HL-60 (cell line): ENCODE data around the gene CENPC.

Source experiments
- GABPA ChIP-seq: IDR thresholded peaks from 2 replicates; pipeline ENCODE4 v1.6.1; 2012; ENCODE audit warnings: low read depth
- POLR2AphosphoS5 ChIP-seq: IDR thresholded peaks from 2 replicates; pipeline ENCODE4 v1.6.1; 2012; ENCODE audit warnings: low read depth
- TF ChIP-seq, protein P1 (sequence below): IDR thresholded peaks from one replicate; pipeline ENCODE4 v1.5.1; 2011; ENCODE audit warnings: low read length, control low read depth, inconsistent platforms; ENCODE audit not compliant: insufficient read depth
- TF ChIP-seq, protein P2 (sequence below): IDR thresholded peaks from 2 replicates; pipeline ENCODE4 v1.6.1; 2012; ENCODE audit warnings: low read depth; ENCODE audit not compliant: insufficient replicate concordance

DNA sequence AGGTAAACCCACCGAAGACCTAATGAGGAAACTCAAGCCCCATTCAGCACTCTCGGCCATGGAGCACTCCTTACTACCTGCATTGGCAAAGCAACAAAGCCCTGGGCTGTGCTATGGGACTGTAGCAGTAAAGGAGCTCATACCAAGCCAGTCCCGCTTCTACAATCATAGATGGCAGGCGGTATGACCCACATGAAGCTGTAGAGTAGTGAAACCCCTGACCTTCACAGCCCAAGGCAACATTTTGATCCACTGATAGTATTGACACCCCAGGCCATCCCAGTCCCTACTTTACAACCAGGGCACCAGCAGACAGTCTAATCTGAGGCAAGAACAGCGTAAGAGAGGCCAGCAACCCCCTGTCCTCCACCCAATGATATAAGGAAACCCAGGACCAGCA lies 25.2 kb downstream of the CENPC start:
- TF ChIP-seq, protein P1, sequence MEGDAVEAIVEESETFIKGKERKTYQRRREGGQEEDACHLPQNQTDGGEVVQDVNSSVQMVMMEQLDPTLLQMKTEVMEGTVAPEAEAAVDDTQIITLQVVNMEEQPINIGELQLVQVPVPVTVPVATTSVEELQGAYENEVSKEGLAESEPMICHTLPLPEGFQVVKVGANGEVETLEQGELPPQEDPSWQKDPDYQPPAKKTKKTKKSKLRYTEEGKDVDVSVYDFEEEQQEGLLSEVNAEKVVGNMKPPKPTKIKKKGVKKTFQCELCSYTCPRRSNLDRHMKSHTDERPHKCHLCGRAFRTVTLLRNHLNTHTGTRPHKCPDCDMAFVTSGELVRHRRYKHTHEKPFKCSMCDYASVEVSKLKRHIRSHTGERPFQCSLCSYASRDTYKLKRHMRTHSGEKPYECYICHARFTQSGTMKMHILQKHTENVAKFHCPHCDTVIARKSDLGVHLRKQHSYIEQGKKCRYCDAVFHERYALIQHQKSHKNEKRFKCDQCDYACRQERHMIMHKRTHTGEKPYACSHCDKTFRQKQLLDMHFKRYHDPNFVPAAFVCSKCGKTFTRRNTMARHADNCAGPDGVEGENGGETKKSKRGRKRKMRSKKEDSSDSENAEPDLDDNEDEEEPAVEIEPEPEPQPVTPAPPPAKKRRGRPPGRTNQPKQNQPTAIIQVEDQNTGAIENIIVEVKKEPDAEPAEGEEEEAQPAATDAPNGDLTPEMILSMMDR, result no peak
- TF ChIP-seq POLR2AphosphoS5, result no peak
- TF ChIP-seq GABPA, result no peak
- TF ChIP-seq, protein P2, sequence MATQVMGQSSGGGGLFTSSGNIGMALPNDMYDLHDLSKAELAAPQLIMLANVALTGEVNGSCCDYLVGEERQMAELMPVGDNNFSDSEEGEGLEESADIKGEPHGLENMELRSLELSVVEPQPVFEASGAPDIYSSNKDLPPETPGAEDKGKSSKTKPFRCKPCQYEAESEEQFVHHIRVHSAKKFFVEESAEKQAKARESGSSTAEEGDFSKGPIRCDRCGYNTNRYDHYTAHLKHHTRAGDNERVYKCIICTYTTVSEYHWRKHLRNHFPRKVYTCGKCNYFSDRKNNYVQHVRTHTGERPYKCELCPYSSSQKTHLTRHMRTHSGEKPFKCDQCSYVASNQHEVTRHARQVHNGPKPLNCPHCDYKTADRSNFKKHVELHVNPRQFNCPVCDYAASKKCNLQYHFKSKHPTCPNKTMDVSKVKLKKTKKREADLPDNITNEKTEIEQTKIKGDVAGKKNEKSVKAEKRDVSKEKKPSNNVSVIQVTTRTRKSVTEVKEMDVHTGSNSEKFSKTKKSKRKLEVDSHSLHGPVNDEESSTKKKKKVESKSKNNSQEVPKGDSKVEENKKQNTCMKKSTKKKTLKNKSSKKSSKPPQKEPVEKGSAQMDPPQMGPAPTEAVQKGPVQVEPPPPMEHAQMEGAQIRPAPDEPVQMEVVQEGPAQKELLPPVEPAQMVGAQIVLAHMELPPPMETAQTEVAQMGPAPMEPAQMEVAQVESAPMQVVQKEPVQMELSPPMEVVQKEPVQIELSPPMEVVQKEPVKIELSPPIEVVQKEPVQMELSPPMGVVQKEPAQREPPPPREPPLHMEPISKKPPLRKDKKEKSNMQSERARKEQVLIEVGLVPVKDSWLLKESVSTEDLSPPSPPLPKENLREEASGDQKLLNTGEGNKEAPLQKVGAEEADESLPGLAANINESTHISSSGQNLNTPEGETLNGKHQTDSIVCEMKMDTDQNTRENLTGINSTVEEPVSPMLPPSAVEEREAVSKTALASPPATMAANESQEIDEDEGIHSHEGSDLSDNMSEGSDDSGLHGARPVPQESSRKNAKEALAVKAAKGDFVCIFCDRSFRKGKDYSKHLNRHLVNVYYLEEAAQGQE, result no peak
